Epidermal melanocyte (primary cell): Measurements from ENCODE around the gene ZNF587B.
A peak's percentile ranks its signal among the peaks of the same experiment; 100 is the strongest.
"Not testable (repeated sequence)": the region's sequence is repeated elsewhere in the genome, so short reads cannot be mapped to it uniquely, and the experiment has no call there.

Experiments
- DNase-seq: peaks from one replicate; pipeline ENCODE4 v3.0.0; 2011; ENCODE audit warnings: low spot score; ENCODE audit not compliant: insufficient read length

ZNF587B gene

GRCh38 chr19:57818378-57818777 lies 11.7 kb upstream of the ZNF587B start:
- no peak for DNase-seq

- peak; percentile 95 for DNase-seq
Measured at GRCh38 chr19:57819475-57820148, 10.5 kb upstream of the ZNF587B start.

GRCh38 chr19:57820599-57820998 lies 9.5 kb upstream of the ZNF587B start:
- DNase-seq, result no peak

- DNase-seq, result not testable (repeated sequence)
Measured at GRCh38 chr19:57821095-57821494, 9.0 kb upstream of the ZNF587B start.

- DNase-seq, result not testable (repeated sequence)
Measured at GRCh38 chr19:57821501-57821900, 8.6 kb upstream of the ZNF587B start.

GRCh38 chr19:57823155-57823554 lies 6.9 kb upstream of the ZNF587B start:
- not testable (repeated sequence) for DNase-seq

- not testable (repeated sequence) for DNase-seq
Measured at GRCh38 chr19:57823608-57824007, 6.5 kb upstream of the ZNF587B start.

GRCh38 chr19:57825511-57825910 lies 4.6 kb upstream of the ZNF587B start:
- DNase-seq, result no peak

GRCh38 chr19:57829316-57829715 lies 783 bp upstream of the ZNF587B start:
- DNase-seq, result no peak

GRCh38 chr19:57836991-57837390 lies 6.9 kb downstream of the ZNF587B start:
- not testable (repeated sequence) for DNase-seq

- DNase-seq, result not testable (repeated sequence)
Measured at GRCh38 chr19:57838622-57839191, 8.6 kb downstream of the ZNF587B start.

- DNase-seq, result no peak
Measured at GRCh38 chr19:57841122-57841763, 11.1 kb downstream of the ZNF587B start.

GRCh38 chr19:57847164-57847563 lies 17.1 kb downstream of the ZNF587B start:
- not testable (repeated sequence) for DNase-seq

GRCh38 chr19:57849162-57849665 lies 19.1 kb downstream of the ZNF587B start:
- DNase-seq, result not testable (repeated sequence)

GRCh38 chr19:57849666-57850473 lies 19.8 kb downstream of the ZNF587B start, which contains the start of gene ZNF587:
ZNF587 (plus strand) TSS chr19:57849859; CDS start chr19:57850039, 180 bp downstream.
- DNase-seq, result peak; percentile 45

GRCh38 chr19:57850553-57851017 lies 20.5 kb downstream of the ZNF587B start:
- peak; percentile 15 for DNase-seq

- not testable (repeated sequence) for DNase-seq
Measured at GRCh38 chr19:57851812-57852603, 21.9 kb downstream of the ZNF587B start.

- not testable (repeated sequence) for DNase-seq
Measured at GRCh38 chr19:57854117-57854516, 24.0 kb downstream of the ZNF587B start.

GRCh38 chr19:57862351-57862750 lies 32.3 kb downstream of the ZNF587B start:
- not testable (repeated sequence) for DNase-seq

GRCh38 chr19:57867868-57868492 lies 37.9 kb downstream of the ZNF587B start:
- DNase-seq, result no peak
